ENCODE measurements around the gene OR8J1.

OR8J1 gene

GRCh38 chr11:56410801-56411200, 56.7 kb downstream of the OR8J1 start:
- no peak for DNase-seq (ENCODE audit: low read depth in 1 of 2, low spot score in 1 of 2)
- TF ChIP-seq JUND (IDR thresholded peaks at IDR 0.05; ENCODE audit: low read depth) = no peak
- in situ Hi-C loops (cut with HindIII; ENCODE audit: low pct_unique_long_range_greater_than_20kb, low sequenced_read_pairs) = no loop called here
